Cardiac septum (tissue), 1 donor: ENCODE measurements around the gene PAXIP1. TPM values are rescaled to one million over a fixed set of nuclear protein-coding genes. Genes with fewer than 3 reads are reported as not detected.
"Not testable (repeated sequence)": the region's sequence is repeated elsewhere in the genome, so short reads cannot be mapped to it uniquely, and the experiment has no call there.

Experiments used
- DNase-seq: peaks from one replicate; pipeline ENCODE4 v3.0.0-alpha.2; 2020; ENCODE audit warnings: low spot score
- intact Hi-C: fragments of 100-400 bp; cut with DNase I; formaldehyde crosslinking; loops from one replicate; pipeline ENCODE4 v1.14.0; 2022
- long read RNA-seq: library from polyadenylated mRNA; unstranded; transcript quantifications from one replicate; pipeline ENCODE4 v2.0.0, GENCODE V29; 2021
- total RNA-seq: library from RNA; stranded (reverse); fragmentation: NEBNext Ultra II Directional; extraction: Animal tissue kit (Norgen Biotek cat#: 25700); gene quantifications from one replicate; pipeline ENCODE4 v1.2.1, GENCODE V29; 2021
- donor health status: DM: no; HTN: no; CAD: no.

Gene PAXIP1, protein sequence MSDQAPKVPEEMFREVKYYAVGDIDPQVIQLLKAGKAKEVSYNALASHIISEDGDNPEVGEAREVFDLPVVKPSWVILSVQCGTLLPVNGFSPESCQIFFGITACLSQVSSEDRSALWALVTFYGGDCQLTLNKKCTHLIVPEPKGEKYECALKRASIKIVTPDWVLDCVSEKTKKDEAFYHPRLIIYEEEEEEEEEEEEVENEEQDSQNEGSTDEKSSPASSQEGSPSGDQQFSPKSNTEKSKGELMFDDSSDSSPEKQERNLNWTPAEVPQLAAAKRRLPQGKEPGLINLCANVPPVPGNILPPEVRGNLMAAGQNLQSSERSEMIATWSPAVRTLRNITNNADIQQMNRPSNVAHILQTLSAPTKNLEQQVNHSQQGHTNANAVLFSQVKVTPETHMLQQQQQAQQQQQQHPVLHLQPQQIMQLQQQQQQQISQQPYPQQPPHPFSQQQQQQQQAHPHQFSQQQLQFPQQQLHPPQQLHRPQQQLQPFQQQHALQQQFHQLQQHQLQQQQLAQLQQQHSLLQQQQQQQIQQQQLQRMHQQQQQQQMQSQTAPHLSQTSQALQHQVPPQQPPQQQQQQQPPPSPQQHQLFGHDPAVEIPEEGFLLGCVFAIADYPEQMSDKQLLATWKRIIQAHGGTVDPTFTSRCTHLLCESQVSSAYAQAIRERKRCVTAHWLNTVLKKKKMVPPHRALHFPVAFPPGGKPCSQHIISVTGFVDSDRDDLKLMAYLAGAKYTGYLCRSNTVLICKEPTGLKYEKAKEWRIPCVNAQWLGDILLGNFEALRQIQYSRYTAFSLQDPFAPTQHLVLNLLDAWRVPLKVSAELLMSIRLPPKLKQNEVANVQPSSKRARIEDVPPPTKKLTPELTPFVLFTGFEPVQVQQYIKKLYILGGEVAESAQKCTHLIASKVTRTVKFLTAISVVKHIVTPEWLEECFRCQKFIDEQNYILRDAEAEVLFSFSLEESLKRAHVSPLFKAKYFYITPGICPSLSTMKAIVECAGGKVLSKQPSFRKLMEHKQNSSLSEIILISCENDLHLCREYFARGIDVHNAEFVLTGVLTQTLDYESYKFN
- 6.6 TPM for total RNA-seq
- long read RNA-seq, partial matches to known transcripts: 2 of 3 reads
- long read RNA-seq, other reads (novel, unspliced or antisense): 1 of 3 reads

- intact Hi-C loops: loop anchor here (5.0 kb wide), 2 partner anchors 76 to 294 kb away; partner anchors contain the start of gene INSIG1
- DNase-seq: no peak
Measured at GRCh38 chr7:155003092-155003375, at the start of gene PAXIP1. Gene PAXIP1 (minus strand): TSS chr7:155003124. CDS start chr7:155002929, 195 bp downstream.

DNA sequence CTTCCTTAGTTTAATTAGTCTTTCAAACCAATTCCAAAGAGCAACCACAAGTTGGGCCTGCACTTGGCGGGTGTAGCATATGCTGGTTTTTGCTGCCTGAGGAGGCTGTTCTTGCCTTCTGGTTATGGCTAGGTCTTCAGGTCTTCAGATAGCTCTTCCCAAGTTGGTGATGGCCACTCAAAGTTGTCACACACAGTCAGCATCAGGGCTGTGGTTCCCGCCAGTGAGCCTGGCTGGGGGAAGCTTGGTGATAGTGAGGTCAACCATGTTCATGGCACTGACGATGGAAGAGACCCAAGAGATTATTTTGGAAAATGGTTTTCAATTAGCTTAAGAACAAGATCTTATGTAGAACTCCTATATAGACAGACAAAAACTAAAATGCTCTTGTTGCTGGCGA lies 48.4 kb upstream of the PAXIP1 start:
- no peak for DNase-seq
- intact Hi-C loops: no loop called here

DNA sequence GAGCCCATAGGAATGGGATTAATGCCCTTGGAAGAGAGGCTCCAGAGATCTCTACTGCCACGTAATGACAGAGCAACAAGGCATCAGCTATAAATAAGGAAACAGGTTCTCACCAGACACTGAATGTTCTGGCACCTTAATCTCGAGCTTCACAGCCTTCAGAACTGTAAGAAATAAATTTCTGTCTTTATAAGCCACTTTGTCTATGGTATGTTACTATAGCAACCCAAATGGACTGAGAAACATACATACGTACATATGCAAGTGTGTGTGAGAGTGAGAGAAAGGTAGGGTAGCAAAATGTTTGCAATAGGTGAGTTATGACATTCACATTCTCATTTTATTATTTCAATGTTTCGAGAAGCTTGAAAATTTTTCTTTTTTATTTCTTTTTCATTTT lies 45.1 kb upstream of the PAXIP1 start:
- intact Hi-C loops: no loop called here
- no peak for DNase-seq

DNA sequence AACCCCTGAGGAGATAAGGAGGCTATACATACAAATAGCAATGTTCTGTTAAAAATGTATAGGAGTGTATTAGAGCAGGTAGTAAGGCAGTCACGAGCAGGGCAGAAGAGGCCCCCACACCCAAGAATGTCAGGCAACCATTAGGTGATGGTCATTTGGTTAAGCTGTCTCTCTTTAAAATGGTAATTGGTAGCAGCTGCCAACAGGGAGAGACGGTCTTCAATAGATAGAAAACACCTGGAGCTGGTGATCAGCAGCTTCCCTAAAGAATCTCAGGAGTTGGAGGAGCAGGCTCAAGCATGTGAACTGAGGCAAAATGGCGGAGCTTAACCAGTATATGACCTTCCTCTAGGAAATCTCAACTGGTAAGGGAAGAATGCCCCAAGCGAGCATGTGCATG lies 40.8 kb upstream of the PAXIP1 start:
- intact Hi-C loops: no loop called here
- no peak for DNase-seq

DNA sequence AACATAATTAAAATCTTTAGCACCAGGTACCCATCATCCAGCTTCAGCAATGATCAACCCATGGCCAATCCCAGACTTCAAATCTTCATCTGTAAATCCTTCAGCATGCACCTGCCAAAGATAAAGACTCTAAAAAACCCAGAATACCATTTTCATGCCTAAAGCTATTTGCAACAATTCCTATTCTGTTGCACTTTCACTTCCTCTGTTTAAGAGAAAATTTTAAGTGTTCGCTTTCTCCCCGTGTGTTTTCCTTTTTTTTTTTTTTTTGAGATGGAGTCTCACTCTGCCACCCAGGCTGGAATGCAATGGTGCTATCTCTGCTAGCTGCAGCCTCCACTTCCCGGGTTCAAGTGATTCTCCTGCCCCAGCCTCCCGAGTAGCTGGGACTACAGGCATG lies 35.4 kb upstream of the PAXIP1 start:
- intact Hi-C loops: no loop called here
- no peak for DNase-seq

DNA sequence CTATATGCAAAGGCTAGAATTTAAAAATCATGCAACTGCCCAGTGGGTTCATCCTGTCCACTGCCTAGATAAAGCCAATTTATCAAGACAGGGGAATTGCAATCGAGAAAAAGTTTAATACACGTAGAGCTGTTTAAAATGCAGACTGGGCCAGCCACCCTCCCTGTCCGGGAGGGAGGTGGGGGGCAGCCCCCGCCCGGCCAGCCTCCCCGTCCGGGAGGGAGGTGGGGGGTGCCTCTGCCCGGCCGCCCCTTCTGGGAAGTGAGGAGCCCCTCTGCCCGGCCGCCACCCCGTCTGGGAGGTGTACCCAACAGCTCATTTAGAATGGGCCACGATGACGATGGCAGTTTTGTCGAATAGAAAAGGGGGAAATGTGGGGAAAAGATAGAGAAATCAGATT lies 31.6 kb upstream of the PAXIP1 start:
- intact Hi-C loops, DNase-seq: not testable (repeated sequence)

GRCh38 chr7:155032978-155033377 lies 30.1 kb upstream of the PAXIP1 start:
- no peak for DNase-seq
- intact Hi-C loops: no loop called here

DNA sequence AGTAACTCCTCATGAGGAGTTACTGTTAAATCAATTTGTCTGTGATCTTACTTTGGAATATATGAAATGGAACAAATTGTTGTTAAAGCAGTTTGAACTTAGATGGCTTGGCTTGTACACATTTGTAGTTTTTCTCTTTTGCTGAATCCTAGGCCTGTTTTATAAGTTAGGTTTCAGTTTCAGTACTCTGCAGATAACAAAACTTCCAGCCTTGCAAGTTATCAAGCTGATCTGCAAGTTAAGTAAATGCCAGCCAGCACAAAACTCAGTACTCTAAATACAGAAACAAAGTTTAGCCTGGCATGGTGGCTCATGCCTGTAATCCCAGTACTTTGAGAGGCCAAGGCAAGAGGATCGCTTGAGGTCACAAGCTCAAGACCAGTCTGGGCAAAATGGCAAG lies 25.0 kb upstream of the PAXIP1 start:
- intact Hi-C loops: no loop called here

DNA sequence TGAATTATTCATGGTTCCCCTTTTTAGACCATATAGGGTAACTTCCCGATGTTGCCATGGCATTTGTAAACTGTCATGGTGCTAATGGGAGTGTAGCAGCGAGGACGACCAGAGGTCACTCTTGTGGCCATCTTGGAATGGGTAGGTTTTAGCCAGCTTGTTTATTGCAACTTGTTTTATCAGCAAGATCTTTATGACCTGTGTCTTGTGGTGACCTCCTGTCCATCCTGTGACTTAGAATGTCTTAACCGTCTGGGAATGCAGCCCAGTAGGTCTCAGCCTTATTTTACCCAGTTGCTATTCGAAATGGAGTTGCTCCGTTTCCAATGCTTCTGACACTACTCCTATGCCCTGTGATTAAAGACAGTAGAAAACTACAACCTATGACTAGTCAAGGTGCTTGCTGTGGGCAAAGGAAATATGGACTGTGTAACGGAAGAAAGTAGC lies 18.8 kb upstream of the PAXIP1 start:
- intact Hi-C loops: no loop called here
- DNase-seq: no peak

More for the DNA sequence above, 25.0 kb upstream of the PAXIP1 start:
- DNase-seq: no peak

DNA sequence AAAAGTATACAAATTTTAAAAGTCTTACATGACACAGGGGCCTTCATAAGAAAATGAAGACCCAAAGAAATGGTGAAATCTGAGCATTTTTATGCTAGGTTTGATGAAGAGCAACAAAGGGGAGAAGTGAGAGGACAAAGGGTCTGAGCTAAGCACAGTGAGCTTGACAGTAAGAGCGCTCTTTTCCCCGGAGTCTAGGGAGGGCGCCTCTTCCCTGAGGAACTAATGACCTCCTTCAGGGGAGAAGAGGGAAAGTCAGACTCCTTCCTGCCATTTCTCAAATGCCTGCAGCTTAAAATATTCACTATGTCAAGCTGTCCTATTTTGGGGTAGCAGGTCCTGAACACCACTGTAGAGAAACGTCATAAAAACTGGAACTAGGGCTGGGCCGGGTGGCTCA lies 18.1 kb upstream of the PAXIP1 start:
- DNase-seq: no peak
- intact Hi-C loops: no loop called here

DNA sequence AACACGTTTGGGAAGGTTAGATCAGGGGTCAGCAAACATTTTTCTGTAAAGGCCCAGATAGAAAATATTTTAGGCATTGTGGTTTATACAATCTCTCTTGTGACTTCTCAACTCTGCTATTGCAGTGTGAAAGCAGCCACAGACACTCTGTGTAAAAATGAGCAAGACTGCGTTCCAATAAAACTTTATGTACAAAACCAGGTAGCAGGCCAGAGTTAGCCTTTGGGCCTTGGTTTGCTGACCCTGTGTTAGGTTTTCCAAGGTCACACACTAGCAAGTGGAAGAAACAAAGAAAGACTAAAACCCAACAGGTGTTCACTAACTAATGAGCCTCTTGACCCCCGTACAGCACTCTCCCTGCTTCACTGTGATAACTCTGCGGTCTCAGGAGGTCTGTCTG lies 14.9 kb upstream of the PAXIP1 start:
- intact Hi-C loops: no loop called here
- no peak for DNase-seq

DNA sequence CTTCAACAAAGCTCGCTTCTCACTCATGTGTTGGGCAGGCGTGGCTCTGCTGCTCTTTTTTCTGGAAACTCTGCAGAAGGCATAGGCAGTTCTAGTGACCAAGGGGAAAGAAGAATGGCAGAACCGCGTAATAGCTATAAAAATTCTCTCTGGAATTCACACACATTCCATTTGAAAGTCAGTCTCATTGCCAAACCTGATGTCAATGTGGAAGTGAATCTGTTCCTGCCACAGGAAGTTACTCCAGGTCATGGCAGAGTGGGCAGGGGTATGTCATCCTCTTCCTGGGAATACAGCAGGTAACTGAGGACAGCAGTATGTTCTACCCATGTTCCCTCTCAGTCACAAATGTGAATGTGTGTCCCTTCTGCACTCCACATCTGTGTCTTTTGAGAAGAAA lies 8.2 kb upstream of the PAXIP1 start:
- DNase-seq: no peak
- intact Hi-C loops: no loop called here

DNA sequence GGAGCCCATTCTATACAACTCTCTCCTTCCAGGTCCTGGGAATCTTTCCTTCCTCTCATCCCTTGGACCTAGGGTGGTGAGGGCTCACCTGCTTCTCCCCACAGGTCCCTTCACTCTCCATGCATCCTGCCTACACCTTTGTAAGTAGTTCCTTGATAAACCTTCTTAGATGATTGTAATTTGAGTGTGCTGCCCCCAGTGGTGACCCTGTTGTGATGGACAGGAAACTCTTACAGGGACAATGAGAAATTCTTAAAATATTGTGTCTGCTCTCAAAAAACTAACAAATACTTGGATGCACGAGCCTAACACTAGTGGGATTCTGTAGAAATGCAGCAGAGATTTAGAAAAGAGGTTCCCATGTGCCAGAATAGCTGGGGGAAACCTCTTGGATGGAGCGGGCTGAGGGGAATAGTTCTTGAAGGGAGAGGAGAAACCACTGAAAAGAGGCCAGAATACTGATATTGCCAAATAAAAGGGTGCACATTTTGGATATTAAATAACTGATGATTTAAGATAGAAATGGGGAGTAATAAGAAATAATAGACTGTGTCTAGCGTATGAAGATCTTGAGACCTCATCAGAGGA lies 6.7 kb upstream of the PAXIP1 start:
- no peak for DNase-seq
- intact Hi-C loops: no loop called here

- no peak for DNase-seq
- intact Hi-C loops: no loop called here
Measured at GRCh38 chr7:155007947-155008346, 5.0 kb upstream of the PAXIP1 start.

DNA sequence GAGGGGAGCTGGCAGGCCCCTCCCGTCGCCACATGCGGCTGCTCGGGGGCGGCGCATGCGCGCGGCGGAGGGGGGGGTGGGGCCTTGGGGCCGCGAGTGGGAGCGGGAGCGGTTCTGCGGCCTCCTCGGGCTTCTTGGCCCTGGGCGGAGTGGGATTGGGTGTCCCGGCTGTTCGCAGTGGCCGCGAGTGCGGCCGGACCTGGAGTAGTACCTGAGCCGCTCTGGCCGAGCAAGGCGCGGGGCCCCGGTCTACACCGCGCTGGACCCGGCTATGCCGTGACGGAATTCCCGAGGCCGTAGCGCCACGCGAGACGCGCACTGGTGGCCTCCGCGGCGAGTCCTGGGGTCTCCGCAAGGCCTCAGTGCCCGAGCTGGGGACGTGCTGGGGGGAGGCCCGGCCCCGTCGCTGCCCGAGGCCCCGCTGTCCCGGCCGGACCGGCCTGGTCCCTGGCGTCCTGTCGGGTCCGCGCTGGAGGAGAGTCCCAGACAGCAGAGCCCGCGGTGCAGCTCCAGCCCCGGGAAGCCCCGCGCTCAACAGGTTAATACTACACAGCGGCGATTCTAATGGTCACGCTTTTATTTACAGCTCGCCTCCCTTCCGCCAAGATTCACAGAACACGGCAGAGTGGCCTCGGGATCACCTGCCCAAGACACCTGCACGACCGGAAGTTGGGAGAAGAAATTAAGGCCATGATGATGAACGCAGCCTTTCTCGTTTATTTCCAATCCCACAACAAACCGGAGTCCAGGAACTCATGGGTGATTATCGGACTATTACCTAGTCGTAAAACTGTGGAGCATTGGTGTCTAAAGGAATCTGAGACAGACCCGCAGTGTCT lies 671 bp upstream of the PAXIP1 start:
- DNase-seq: peak; percentile 90
- intact Hi-C loops: loop anchor here (5.0 kb wide), 2 partner anchors 76 to 294 kb away; partner anchors contain the start of gene INSIG1

DNA sequence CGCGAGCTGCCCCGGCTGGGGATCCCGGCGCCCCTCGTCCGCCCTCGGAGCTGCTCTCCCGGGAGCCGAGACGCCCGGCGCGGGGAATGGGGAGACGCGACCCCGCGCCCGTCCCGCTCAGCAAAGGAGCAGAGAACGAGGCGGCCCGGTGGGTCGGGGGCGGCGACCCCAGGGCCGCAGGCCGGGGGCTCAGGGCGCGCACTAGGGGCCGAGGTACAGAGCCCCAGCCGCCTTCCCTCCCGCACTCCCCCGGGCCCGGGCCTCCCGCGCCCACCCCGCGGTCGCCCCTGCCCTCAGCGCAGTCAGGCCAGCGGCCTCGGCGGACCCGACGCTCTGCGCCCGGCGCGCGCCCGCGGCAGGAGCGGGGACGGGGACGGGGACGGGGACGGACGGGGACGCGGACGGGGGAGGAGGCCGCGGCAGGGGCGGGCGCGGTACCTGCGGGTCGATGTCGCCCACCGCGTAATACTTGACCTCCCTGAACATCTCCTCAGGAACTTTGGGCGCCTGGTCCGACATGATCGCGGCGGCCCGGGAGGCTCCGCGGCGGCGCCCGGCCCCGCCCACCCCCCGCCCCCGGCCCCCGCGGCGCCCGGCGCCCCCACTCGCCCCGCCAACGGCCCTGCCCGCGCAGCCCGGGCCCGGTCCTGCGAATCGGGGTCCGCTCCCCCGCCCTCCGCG lies 373 bp downstream of the PAXIP1 start:
- no peak for DNase-seq
- intact Hi-C loops: loop anchor here (5.0 kb wide), 2 partner anchors 75 to 295 kb away; partner anchors contain the start of gene INSIG1

- intact Hi-C loops: loop anchor here (5.0 kb wide), 2 partner anchors 75 to 295 kb away; partner anchors contain the start of gene INSIG1
- no peak for DNase-seq
Measured at GRCh38 chr7:155001756-155002410, 1.0 kb downstream of the PAXIP1 start.

DNA sequence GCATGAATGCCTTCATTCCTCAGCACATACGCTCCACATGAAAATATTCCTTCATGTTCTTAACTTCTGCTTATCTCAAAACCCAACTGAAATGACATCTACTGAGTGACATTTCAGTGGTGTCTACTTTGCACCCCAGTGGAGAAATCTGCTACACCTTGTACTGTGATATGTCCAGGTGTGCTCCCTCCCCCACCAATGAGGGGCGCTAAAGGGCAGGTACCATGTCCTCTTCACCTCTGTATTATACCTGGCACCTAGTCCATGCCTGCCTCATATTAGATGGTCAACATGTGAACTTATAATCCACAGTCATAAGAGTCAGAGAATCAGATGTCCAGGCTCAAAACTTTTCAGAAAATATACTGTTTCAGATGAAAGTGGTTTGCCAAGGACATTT lies 2.1 kb downstream of the PAXIP1 start:
- intact Hi-C loops: loop anchor here (5.0 kb wide), 2 partner anchors 73 to 297 kb away; partner anchors contain the start of gene INSIG1
- no peak for DNase-seq
